Left lung (tissue), 10 donors: ENCODE data around the gene PAX8. TPM values are rescaled to one million over a fixed set of nuclear protein-coding genes. Genes with fewer than 3 reads are reported as not detected.

ENCODE experiments used
- ATAC-seq: fragments of 200-7000 bp; cut with Tn5 transposase; one replicate; pipeline ENCODE4 v1.9.1; 2020; ENCODE audit warnings: moderate library complexity
- DNase-seq, 4 donors: peaks; one replicate each; pipeline ENCODE4 v3.0.0-alpha.2; 2013 to 2020
- H3K27ac ChIP-seq, 2 donors: fragments of 200-600 bp; sonication (generic) in 1 of 2; one replicate each; pipeline versions ENCODE4 v1.5.0 to v1.8.0; 2020 to 2021
- H3K27me3 ChIP-seq, 2 donors: fragments of 200-600 bp; sonication (generic) in 1 of 2; one replicate each; pipeline versions ENCODE4 v1.5.0 to v1.8.0; 2020 to 2021
- H3K36me3 ChIP-seq, 2 donors: fragments of 200-600 bp; sonication (generic) in 1 of 2; one replicate each; pipeline versions ENCODE4 v1.5.0 to v1.8.0; 2020 to 2021
- H3K4me1 ChIP-seq, 2 donors: fragments of 200-600 bp; one replicate each; pipeline ENCODE4 v1.8.0; 2021
- H3K4me3 ChIP-seq, 2 donors: fragments of 200-600 bp; sonication (generic) in 1 of 2; one replicate each; pipeline versions ENCODE4 v1.5.0 to v1.8.0; 2020 to 2021; ENCODE audit warnings: mild to moderate bottlenecking in 1 of 2
- H3K9me3 ChIP-seq, 2 donors: fragments of 200-600 bp; sonication (generic) in 1 of 2; one replicate each; pipeline versions ENCODE4 v1.5.0 to v1.8.0; 2020 to 2021
- intact Hi-C, 2 donors: fragments of 100-400 bp; cut with DNase I; formaldehyde crosslinking; loops; one replicate each; pipeline versions ENCODE4 v1.11.2 to v1.14.2; 2022
- polyA plus RNA-seq, 6 donors: library from polyadenylated mRNA; unstranded; fragments of 120-200 nt; gene quantifications; one replicate each; pipeline ENCODE4 v1.2.1, GENCODE V29; 2013; ENCODE audit not compliant: insufficient read length in 6 of 6
- total RNA-seq, 2 donors: library from RNA; stranded (reverse); fragmentation: NEBNext Ultra II Directional; extraction: Animal tissue kit (Norgen Biotek cat#: 25700); gene quantifications; one replicate each; pipeline ENCODE4 v1.2.1, GENCODE V29; 2021
- TF ChIP-seq, protein P1 (sequence below), 2 donors: fragments of 200-600 bp; sonication (generic) in 1 of 2; IDR thresholded peaks; one replicate each; pipeline versions ENCODE4 v1.5.0 to v1.8.0; 2021; ENCODE audit warnings: antibody characterized with exemption in 2 of 2
- donor health status: DM: no; HTN: yes; CAD: no.
- donor health status: DM: no; HTN: no; CAD: no.

Gene PAX8
- total and polyA plus RNA-seq, 8 donors: 2.6 to 16.8 (median 6.4) TPM

GRCh38 chr2:113217455-113218282 is 61.1 kb downstream of the PAX8 start:
- TF ChIP-seq, protein P1, sequence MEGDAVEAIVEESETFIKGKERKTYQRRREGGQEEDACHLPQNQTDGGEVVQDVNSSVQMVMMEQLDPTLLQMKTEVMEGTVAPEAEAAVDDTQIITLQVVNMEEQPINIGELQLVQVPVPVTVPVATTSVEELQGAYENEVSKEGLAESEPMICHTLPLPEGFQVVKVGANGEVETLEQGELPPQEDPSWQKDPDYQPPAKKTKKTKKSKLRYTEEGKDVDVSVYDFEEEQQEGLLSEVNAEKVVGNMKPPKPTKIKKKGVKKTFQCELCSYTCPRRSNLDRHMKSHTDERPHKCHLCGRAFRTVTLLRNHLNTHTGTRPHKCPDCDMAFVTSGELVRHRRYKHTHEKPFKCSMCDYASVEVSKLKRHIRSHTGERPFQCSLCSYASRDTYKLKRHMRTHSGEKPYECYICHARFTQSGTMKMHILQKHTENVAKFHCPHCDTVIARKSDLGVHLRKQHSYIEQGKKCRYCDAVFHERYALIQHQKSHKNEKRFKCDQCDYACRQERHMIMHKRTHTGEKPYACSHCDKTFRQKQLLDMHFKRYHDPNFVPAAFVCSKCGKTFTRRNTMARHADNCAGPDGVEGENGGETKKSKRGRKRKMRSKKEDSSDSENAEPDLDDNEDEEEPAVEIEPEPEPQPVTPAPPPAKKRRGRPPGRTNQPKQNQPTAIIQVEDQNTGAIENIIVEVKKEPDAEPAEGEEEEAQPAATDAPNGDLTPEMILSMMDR (IDR thresholded peaks at IDR 0.05): no peak
- H3K4me1 ChIP-seq: peaks cover under 1 to 32% of the 10 kb centered on the region in 2 donors
- intact Hi-C loops: no loop called here
- no peaks in the 10 kb centered on the region for H3K36me3 ChIP-seq
- DNase-seq: no peak
- H3K4me3 ChIP-seq: no peak overlapping the region
- peak overlapping the region; percentile 65 to 69 for H3K27ac ChIP-seq
- no peaks in the 10 kb centered on the region for H3K9me3 ChIP-seq
- ATAC-seq: peak; percentile 14
- no peaks in the 10 kb centered on the region for H3K27me3 ChIP-seq

GRCh38 chr2:113216891-113217454 is 61.7 kb downstream of the PAX8 start:
- no peaks in the 10 kb centered on the region for H3K36me3 ChIP-seq
- DNase-seq (no peak), ATAC-seq (no peak)
- TF ChIP-seq, protein P1 (IDR thresholded peaks at IDR 0.05): no peak
- no peaks in the 10 kb centered on the region for H3K9me3 ChIP-seq
- no peaks in the 10 kb centered on the region for H3K27me3 ChIP-seq
- peak overlapping the region; percentile 65 to 69 for H3K27ac ChIP-seq
- no peak overlapping the region for H3K4me3 ChIP-seq
- intact Hi-C loops: no loop called here
- H3K4me1 ChIP-seq: peaks cover 8 to 38% of the 10 kb centered on the region in 2 donors

DNA sequence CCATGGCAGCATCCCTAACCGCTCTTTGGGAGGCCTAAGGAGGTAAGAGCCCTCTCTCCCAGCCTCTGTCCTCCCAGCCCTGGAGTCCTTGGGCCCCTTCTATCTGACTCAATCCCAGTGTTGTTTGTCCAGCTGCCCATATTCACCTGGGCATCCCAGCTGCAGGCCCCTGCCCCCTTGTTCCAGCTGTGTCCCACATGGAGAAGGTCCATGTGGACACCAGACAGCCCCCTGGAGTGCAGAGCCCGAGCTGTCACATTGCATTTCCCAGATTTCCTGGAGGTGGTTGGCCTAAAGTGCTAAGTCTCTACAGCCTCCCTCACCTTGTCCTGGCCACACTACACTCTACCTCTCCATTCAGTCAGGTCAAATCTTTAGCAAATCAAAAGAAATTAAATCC is 62.4 kb downstream of the PAX8 start:
- H3K4me1 ChIP-seq: peaks cover 9 to 45% of the 10 kb centered on the region in 2 donors
- H3K27ac ChIP-seq: peak overlapping the region in 1 of 2 donors; percentile 65
- DNase-seq: no peak
- no peak overlapping the region for H3K4me3 ChIP-seq
- H3K9me3 ChIP-seq: no peaks in the 10 kb centered on the region
- H3K36me3 ChIP-seq: no peaks in the 10 kb centered on the region
- ATAC-seq: no peak
- H3K27me3 ChIP-seq: no peaks in the 10 kb centered on the region
- TF ChIP-seq, protein P1 (IDR thresholded peaks at IDR 0.05): no peak
- intact Hi-C loops: no loop called here

DNA sequence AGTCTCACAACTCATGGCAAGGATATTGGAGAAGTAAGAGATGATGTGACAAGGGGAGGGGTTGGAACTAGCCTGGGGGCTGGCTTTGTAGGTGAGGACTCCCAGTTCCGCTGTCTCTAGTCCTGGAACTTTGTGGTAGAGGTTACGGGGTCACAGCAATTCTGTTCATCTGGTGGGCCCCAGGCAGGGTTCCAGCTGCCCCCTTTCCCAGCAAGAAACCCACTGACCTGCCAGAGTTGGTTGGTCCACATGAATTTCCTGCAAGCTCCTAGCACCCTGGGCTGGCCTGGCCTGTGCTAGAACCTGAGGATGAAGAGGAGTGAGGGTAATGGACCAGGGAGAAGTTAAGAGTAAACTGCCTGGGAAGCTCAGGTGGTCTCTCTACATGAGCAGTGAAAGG is 63.7 kb downstream of the PAX8 start:
- Histone ChIP-seq H3K4me1 (peaks cover 9 to 47% of the 10 kb centered on the region in 2 donors), H3K36me3 (no peaks in the 10 kb centered on the region), H3K4me3 (no peak overlapping the region), H3K9me3 (no peaks in the 10 kb centered on the region), H3K27ac (no peak overlapping the region), H3K27me3 (no peaks in the 10 kb centered on the region)
- intact Hi-C loops: no loop called here
- TF ChIP-seq, protein P1 (IDR thresholded peaks at IDR 0.05): no peak
- ATAC-seq (no peak), DNase-seq (no peak)

DNA sequence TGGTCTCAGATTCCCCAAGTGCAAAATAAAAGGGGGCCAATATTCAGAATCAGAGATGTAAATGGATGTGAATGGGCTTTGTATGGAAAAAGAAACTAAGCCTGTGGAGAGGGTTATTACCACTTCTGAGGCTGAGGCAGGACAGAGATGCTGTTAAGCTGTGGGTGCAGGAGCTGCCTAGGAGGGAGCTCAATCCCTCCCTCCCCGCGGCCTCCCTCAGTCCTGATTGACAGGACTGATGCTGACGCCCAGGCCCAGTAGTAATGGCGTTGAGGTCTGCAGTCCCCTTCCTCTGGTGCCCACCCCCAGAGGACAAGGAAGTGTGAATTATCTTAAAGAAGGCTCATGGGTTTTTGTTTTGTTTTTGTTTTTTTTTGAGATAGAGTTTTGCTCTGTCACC is 64.6 kb downstream of the PAX8 start:
- Histone ChIP-seq H3K36me3 (no peaks in the 10 kb centered on the region), H3K4me1 (peaks cover 9 to 43% of the 10 kb centered on the region in 2 donors), H3K4me3 (no peak overlapping the region), H3K27ac (no peak overlapping the region), H3K27me3 (no peaks in the 10 kb centered on the region), H3K9me3 (no peaks in the 10 kb centered on the region)
- intact Hi-C loops: no loop called here
- DNase-seq: no peak
- TF ChIP-seq, protein P1 (IDR thresholded peaks at IDR 0.05): no peak
- no peak for ATAC-seq
